K562 (cell line): Measurements from ENCODE around the gene MPDU1. TPM values are rescaled to one million over a fixed set of nuclear protein-coding genes. Genes with fewer than 3 reads are reported as not detected.
A peak's percentile ranks its signal among the peaks of the same experiment; 100 is the strongest.

Experiments
- ARNT ChIP-seq, 2 experiments: fragments of 450-650 bp; IDR thresholded peaks; 2 replicates each; pipeline ENCODE4 v1.6.1; 2016; ENCODE audit warnings: mild to moderate bottlenecking in 1 of 2
- ATF2 ChIP-seq: sonication (generic); formaldehyde crosslinking; IDR thresholded peaks from 2 replicates; pipeline ENCODE4 v1.8.1; 2022; ENCODE audit warnings: missing genetic modification reagents
- ATF4 ChIP-seq: fragments of 450-650 bp; formaldehyde crosslinking; IDR thresholded peaks from 2 replicates; pipeline ENCODE4 v1.4.0; 2022; ENCODE audit warnings: mild to moderate bottlenecking, moderate library complexity
- ETV6 ChIP-seq, 3 experiments: fragments of 150-350 bp in 1 of 3; sonication (generic) in 1 of 3; formaldehyde crosslinking in 1 of 3; IDR thresholded peaks; 2 replicates each; pipeline versions ENCODE4 v1.6.1 to v1.8.0; 2014 to 2022; ENCODE audit warnings: borderline replicate concordance in 2 of 3, low read depth in 2 of 3, antibody characterized with exemption in 1 of 3, low read length in 1 of 3, mild to moderate bottlenecking in 1 of 3, missing genetic modification reagents in 1 of 3
- GTF2A2 ChIP-seq: IDR thresholded peaks from 2 replicates; pipeline ENCODE4 v1.6.1; 2016; ENCODE audit warnings: mild to moderate bottlenecking, missing genetic modification characterization, missing compliant biosample characterization
- HDAC1 ChIP-seq, 2 experiments: fragments of 450-650 bp; IDR thresholded peaks; 2 replicates each; pipeline ENCODE4 v1.6.1; 2016 to 2017; ENCODE audit warnings: inconsistent platforms in 1 of 2, mild to moderate bottlenecking in 1 of 2, moderate library complexity in 1 of 2
- HIVEP1 ChIP-seq: fragments of 250-450 bp; sonication (Bioruptor Pico); IDR thresholded peaks from 2 replicates; pipeline ENCODE4 v1.4.0; 2020; ENCODE audit warnings: mild to moderate bottlenecking
- NFIC ChIP-seq: fragments of 450-650 bp; IDR thresholded peaks from 2 replicates; pipeline ENCODE4 v1.6.1; 2017; ENCODE audit warnings: mild to moderate bottlenecking, inconsistent platforms
- RBFOX2 ChIP-seq: fragments of 200-400 bp; formaldehyde crosslinking; IDR thresholded peaks from 2 replicates; pipeline ENCODE4 v1.6.1; 2017; ENCODE audit warnings: low read depth, mild to moderate bottlenecking, low read length, moderate library complexity
- RBM34 ChIP-seq: fragments of 200-400 bp; formaldehyde crosslinking; IDR thresholded peaks from 2 replicates; pipeline ENCODE4 v1.6.1; 2018; ENCODE audit warnings: low read length, borderline replicate concordance; ENCODE audit not compliant: insufficient read depth
- SIN3A ChIP-seq, 2 experiments: fragments of 150-350 bp in 1 of 2; IDR thresholded peaks; 2 replicates each; pipeline ENCODE4 v1.6.1; 2011 to 2016; ENCODE audit warnings: borderline replicate concordance in 2 of 2, low read depth in 2 of 2, low read length in 2 of 2, mild to moderate bottlenecking in 2 of 2, moderate library complexity in 2 of 2; ENCODE audit not compliant: control insufficient read depth in 1 of 2
- SPI1 ChIP-seq: IDR thresholded peaks from 2 replicates; pipeline ENCODE4 v1.6.1; 2011; ENCODE audit warnings: low read depth, low read length, control low read depth, borderline replicate concordance
- TAF1 ChIP-seq: IDR thresholded peaks from 2 replicates; pipeline ENCODE4 v1.6.1; 2011; ENCODE audit warnings: mild to moderate bottlenecking, low read length, moderate library complexity; ENCODE audit not compliant: insufficient read depth, control insufficient read depth, severe bottlenecking; ENCODE audit errors: extremely low read depth
- TBL1XR1 ChIP-seq, 2 experiments: IDR thresholded peaks; 2 replicates each; pipeline ENCODE4 v1.6.1; 2012; ENCODE audit warnings: improper control_type of control experiment in 2 of 2, low read length in 2 of 2, mild to moderate bottlenecking in 1 of 2
- TFE3 ChIP-seq: fragments of 450-650 bp; formaldehyde crosslinking; IDR thresholded peaks from 2 replicates; pipeline ENCODE4 v1.4.0; 2020; ENCODE audit warnings: mild to moderate bottlenecking, mixed read lengths
- VEZF1 ChIP-seq: fragments of 200-800 bp; sonication (Bioruptor generic); IDR thresholded peaks from 2 replicates; pipeline ENCODE4 v1.6.1; 2017; ENCODE audit warnings: missing genetic modification characterization, missing compliant biosample characterization
- ZBTB12 ChIP-seq: fragments of 250-450 bp; sonication (Bioruptor Pico); IDR thresholded peaks from 2 replicates; pipeline ENCODE4 v1.4.0; 2020
- ZFP36 ChIP-seq: fragments of 150-350 bp; IDR thresholded peaks from 2 replicates; pipeline ENCODE4 v1.6.1; 2018; ENCODE audit warnings: low read length, low read depth; ENCODE audit not compliant: partially characterized antibody
- ZNF239 ChIP-seq: fragments of 250-450 bp; sonication (Bioruptor Pico); IDR thresholded peaks from 2 replicates; pipeline ENCODE4 v1.4.0; 2020; ENCODE audit warnings: mild to moderate bottlenecking
- ZNF717 ChIP-seq: fragments of 250-450 bp; sonication (Bioruptor Pico); IDR thresholded peaks from 2 replicates; pipeline ENCODE4 v1.5.0; 2021
- polyA plus RNA-seq, 8 experiments: library from polyadenylated mRNA; depleted of rRNA in 4 of 8; stranded (reverse) in 5 of 8; unstranded in 3 of 8; fragments of >200 nt; fragmentation: Nextera tagmentation in 2 of 8; fragmentation: Illumina TruSeq in 1 of 8; extraction: Ambion mirVana in 2 of 8; extraction: Trizol in 1 of 8; gene quantifications; 2 replicates each; pipeline versions ENCODE4 v1.2.1 to v1.2.3, GENCODE V29; 2011 to 2014; ENCODE audit warnings: inconsistent platforms in 1 of 8, missing spikeins in 1 of 8
- total RNA-seq, 7 experiments: library from RNA; depleted of rRNA in 6 of 7; stranded (reverse); fragments of >200 nt in 6 of 7; fragmentation: Illumina TruSeq in 2 of 7; extraction: Trizol in 2 of 7; gene quantifications; 2 replicates each; pipeline versions ENCODE4 v1.2.1 to v1.2.3, GENCODE V29; 2011 to 2021; ENCODE audit warnings: low replicate concordance in 1 of 7

MPDU1 gene
- total and polyA plus RNA-seq, 9 of the 15 experiments (the other 6 are each of a cell fraction or from before 2014, with no cell fraction given) = 4.9 to 179 (median 77.1) TPM

- TF ChIP-seq RBM34 (no peak), ARNT (IDR thresholded peaks at IDR 0.05) (no peak), ZFP36 (no peak), ZBTB12 (CRISPR knock-in tag) (peak; percentile 96), VEZF1 (CRISPR knock-in tag) (peak; percentile 52; the same call in 1 of the 2 replicates), RBFOX2 (peak; percentile 97), GTF2A2 (peak; percentile 78), ETV6 (IDR thresholded peaks at IDR 0.05; ENCODE audit: borderline replicate concordance in 1 of 2, low read depth in 2 of 2, low read length in 1 of 2) (no peak), ETV6 (CRISPR knock-in tag; IDR thresholded peaks at IDR 0.05; ENCODE audit: borderline replicate concordance) (0 out of 2 replicates have a peak, but pooled peaks have one; percentile 44), HDAC1 (IDR thresholded peaks at IDR 0.05) (peak in 1 of 2 experiments; percentile 13; a peak in 1 of 4 replicates), ATF4 (CRISPR knock-in tag) (no peak), ATF2 (no peak), TBL1XR1 (IDR thresholded peaks at IDR 0.05; ENCODE audit: low read length in 2 of 2) (peak in 1 of 2 experiments; percentile 23; a peak in 1 of 4 replicates), ZNF717 (0 out of 2 replicates have a peak, but pooled peaks have one; percentile 67), NFIC (peak; percentile 48), TAF1 (peak; percentile 90), TFE3 (CRISPR knock-in tag) (no peak), SPI1 (no peak), SIN3A (IDR thresholded peaks at IDR 0.05; ENCODE audit: borderline replicate concordance in 2 of 2, control insufficient read depth in 1 of 2, low read depth in 2 of 2, low read length in 2 of 2) (peak; percentile 25 to 83; a peak in 1 of 4 replicates), HIVEP1 (CRISPR knock-in tag) (no peak), ZNF239 (CRISPR knock-in tag) (no peak)
Measured at GRCh38 chr17:7572588-7573323, 10.9 kb upstream of the MPDU1 start (continued).
